ENCODE measurements around the gene PEX13. TPM values are rescaled to one million over a fixed set of nuclear protein-coding genes. Genes with fewer than 3 reads are reported as not detected.
A peak's percentile ranks its signal among the peaks of the same experiment; 100 is the strongest.
"Not testable (repeated sequence)": the region's sequence is repeated elsewhere in the genome, so short reads cannot be mapped to it uniquely, and the experiment has no call there.

Gene PEX13, protein sequence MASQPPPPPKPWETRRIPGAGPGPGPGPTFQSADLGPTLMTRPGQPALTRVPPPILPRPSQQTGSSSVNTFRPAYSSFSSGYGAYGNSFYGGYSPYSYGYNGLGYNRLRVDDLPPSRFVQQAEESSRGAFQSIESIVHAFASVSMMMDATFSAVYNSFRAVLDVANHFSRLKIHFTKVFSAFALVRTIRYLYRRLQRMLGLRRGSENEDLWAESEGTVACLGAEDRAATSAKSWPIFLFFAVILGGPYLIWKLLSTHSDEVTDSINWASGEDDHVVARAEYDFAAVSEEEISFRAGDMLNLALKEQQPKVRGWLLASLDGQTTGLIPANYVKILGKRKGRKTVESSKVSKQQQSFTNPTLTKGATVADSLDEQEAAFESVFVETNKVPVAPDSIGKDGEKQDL
- 10 to 100 TPM in 4 of 6 donors, 1 to 10 TPM in 2; 8.5 to 17.9 (median 10.6) TPM for polyA plus RNA-seq (ENCODE audit: low read depth in 6 of 6)

DNA sequence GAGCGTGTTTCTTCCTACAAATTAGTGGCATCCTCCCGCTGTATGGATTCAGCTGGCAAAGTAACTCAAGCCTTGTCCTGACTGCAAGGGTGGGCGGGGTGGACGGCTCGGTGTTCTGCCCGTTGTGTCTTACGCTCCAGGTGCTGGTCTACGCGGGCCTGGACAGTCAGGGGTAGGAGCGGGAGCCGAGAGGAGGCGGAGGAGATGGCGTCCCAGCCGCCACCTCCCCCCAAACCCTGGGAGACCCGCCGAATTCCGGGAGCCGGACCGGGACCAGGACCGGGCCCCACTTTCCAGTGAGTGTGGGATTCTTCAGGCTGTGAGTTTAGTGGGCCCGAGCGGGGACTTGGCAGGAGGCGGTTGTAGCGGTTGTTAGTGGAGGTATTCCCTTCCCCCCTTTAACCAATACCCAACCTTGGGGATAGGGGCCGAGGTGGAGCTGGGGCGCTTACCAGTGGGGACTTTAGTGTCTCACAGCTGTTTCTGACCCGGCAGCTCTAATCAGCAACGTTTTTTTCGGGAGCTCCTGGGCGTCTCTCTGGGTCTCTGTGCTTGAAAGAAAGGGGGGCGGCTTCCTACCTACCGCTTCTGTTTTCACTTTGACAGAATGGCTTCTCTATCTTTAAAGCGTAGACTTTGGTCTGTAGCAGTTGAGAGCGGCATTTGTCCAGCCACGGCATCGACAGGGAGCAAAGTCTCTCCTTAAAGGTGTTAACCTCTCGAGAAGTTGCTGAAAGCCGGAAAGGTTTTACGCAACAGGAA lies at the start of gene PEX13, which contains the start of gene PUS10:
Gene PEX13, plus strand, starts transcription at position 165 of the 762 bp plus-strand sequence. Its CDS starts 40 bp downstream, at position 205.
Gene PUS10, minus strand, starts transcription at position 700 of the 762 bp plus-strand sequence. CDS start 6,365 bp downstream, outside the sequence.
- H3K27me3 Mint-ChIP-seq = no peaks in the 10 kb centered on the region
- peak within 1 kb of the TSS; percentile 94 to 98 (median 96) for H3K27ac Mint-ChIP-seq
- DNase-seq (peak; percentile 66), ATAC-seq (ENCODE audit: low read depth in 2 of 2) (peak; percentile 80 to 82)
- H3K9me3 Mint-ChIP-seq = peaks cover 0 to 2% (median 0%) of the 10 kb centered on the region in 7 donors
- H3K36me3 Mint-ChIP-seq = peaks cover 0 to 7% of the 10 kb centered on the region in 2 donors
- H3K4me3 Mint-ChIP-seq = peak within 1 kb of the TSS; percentile 94 to 100 (median 99)
- peaks cover 10 to 38% (median 27%) of the 10 kb centered on the region in 3 donors for H3K4me1 Mint-ChIP-seq

DNA sequence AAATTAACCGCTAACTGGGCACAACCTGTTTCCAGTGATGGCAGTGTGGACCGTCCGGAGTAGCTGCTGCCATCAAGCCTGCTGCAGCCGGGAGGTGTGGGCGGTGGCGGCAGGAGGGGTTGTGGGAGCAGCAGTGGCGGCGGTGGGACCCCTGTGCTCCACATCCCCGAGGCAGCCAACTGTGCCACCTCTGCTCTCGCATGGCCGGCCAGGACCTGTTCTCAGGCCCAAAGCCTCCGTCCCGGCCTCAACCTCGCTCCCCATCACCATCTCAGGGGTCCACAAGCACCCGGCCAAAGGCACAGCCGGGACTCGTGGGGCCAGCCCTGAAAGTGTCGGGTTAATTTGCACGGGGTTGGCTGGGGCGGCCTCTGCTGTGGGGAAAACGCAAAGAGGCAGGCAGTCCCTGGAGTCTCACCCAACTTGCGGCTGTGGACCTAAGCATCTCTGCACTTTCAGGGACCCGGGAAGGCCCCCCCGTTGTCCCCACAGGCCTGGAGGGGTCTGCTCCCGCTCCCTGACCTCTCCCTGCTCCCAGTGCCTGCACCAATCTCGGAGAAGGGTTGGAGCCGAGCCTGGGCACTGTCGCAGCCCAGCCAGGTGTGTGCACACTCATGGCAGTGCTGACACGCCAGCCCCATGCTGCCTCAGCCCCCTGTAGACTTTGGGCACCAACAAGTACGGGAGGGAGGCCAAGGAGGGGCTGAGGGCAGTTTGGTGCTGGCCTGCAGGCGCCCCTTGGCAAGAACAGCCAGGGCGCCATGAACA lies 44.4 kb upstream of the PEX13 start:
- H3K36me3 Mint-ChIP-seq = no peaks in the 10 kb centered on the region
- peak overlapping the region in 4 of 6 donors; percentile 69 to 88 (median 85) for H3K27ac Mint-ChIP-seq
- H3K9me3 Mint-ChIP-seq = peaks cover 0 to 1% (median 0%) of the 10 kb centered on the region in 7 donors
- no peaks in the 10 kb centered on the region for H3K27me3 Mint-ChIP-seq
- H3K4me3 Mint-ChIP-seq = peak overlapping the region in 4 of 8 donors; percentile 23 to 63 (median 43)
- ATAC-seq (ENCODE audit: low read depth in 2 of 2) = no peak
- H3K4me1 Mint-ChIP-seq = peaks cover 20 to 61% (median 24%) of the 10 kb centered on the region in 3 donors
- no peak for DNase-seq

DNA sequence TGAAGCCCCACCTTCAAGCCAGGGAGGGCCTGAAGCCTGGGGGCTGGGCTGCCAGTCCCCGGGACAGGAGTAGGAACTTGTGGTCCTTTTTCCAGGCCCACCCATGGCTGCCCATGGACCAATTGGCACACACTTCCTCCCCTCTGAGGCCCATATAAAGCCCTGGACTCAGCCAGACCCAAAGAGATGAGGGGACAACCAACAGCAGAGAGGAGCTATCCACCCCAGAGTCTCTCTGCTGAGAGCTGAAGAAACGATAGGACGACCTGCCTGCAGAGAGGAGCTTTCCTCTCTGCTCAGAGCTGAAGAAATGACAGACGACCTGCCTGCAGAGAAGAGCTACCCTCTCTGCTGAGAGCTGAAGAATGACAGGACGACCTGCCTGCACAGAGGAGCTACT lies 43.8 kb upstream of the PEX13 start:
- Mint-ChIP-seq H3K9me3 (peaks cover 0 to 1% (median 0%) of the 10 kb centered on the region in 7 donors), H3K27me3 (no peaks in the 10 kb centered on the region), H3K36me3 (no peaks in the 10 kb centered on the region), H3K27ac (peak overlapping the region in 3 of 6 donors; percentile 3 to 74 (median 48)), H3K4me1 (peaks cover 21 to 59% (median 24%) of the 10 kb centered on the region in 3 donors), H3K4me3 (no peak overlapping the region)
- ATAC-seq (ENCODE audit: low read depth in 2 of 2) (no peak), DNase-seq (no peak)

DNA sequence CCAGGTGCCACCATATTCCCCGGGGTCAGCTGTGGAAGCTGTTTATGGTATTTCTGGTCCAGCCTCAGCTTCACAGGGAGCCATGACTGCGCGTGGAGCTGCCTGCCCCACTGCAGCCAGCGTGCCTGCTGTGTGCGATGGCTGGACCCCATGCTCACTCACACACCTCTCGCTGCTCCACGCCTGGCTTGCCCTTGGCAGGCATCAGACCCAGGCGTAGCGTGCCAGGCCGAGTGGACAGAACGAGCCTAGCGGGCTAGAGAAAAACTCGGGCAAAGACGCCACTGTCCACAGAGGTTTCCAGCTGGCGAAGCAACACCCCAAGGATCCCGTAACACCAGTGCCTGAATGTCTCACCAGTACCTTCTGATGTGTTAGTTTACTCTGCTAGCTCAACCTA lies 42.9 kb upstream of the PEX13 start:
- ATAC-seq (ENCODE audit: low read depth in 2 of 2) (no peak), DNase-seq (no peak)
- H3K27ac Mint-ChIP-seq = no peak overlapping the region
- H3K9me3 Mint-ChIP-seq = peaks cover 0 to 1% (median 0%) of the 10 kb centered on the region in 7 donors
- H3K36me3 Mint-ChIP-seq = no peaks in the 10 kb centered on the region
- peaks cover 24 to 62% (median 27%) of the 10 kb centered on the region in 3 donors for H3K4me1 Mint-ChIP-seq
- H3K4me3 Mint-ChIP-seq = no peak overlapping the region
- no peaks in the 10 kb centered on the region for H3K27me3 Mint-ChIP-seq

DNA sequence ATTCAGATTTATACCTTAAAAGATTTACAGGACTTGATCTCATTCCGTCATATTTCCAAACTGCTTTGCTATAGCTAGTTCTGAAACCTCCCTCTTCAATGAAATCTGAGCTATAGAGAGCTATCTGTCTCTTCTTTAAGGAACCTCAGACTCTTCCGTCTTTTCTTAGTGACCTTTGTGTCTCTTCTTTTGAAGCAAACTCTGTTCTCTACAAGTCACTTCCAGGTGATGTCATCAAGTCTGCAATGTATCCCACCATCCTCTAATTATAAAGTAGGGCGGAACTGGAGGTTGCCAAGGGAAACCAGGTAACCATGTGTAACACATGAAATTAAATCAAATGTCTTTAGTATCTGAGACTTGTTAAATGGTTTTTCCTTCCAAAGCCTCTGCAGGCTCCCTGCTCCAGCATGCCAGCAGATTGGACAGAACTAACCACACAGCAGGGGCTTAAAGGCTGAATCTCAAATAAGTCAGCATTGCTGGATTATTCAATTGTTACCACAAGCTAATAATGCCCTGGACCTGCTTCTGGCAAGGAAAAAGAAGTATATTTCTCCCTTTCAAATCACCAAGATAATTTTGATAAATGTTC lies 41.2 kb upstream of the PEX13 start:
- peaks cover 32 to 62% (median 33%) of the 10 kb centered on the region in 3 donors for H3K4me1 Mint-ChIP-seq
- H3K36me3 Mint-ChIP-seq = no peaks in the 10 kb centered on the region
- DNase-seq (no peak), ATAC-seq (ENCODE audit: low read depth in 2 of 2) (no peak)
- H3K27me3 Mint-ChIP-seq = no peaks in the 10 kb centered on the region
- peak overlapping the region in 4 of 6 donors; percentile 0 to 76 (median 52) for H3K27ac Mint-ChIP-seq
- peak overlapping the region in 1 of 8 donors; percentile 21 for H3K4me3 Mint-ChIP-seq
- H3K9me3 Mint-ChIP-seq = peaks cover 0 to 1% (median 0%) of the 10 kb centered on the region in 7 donors

DNA sequence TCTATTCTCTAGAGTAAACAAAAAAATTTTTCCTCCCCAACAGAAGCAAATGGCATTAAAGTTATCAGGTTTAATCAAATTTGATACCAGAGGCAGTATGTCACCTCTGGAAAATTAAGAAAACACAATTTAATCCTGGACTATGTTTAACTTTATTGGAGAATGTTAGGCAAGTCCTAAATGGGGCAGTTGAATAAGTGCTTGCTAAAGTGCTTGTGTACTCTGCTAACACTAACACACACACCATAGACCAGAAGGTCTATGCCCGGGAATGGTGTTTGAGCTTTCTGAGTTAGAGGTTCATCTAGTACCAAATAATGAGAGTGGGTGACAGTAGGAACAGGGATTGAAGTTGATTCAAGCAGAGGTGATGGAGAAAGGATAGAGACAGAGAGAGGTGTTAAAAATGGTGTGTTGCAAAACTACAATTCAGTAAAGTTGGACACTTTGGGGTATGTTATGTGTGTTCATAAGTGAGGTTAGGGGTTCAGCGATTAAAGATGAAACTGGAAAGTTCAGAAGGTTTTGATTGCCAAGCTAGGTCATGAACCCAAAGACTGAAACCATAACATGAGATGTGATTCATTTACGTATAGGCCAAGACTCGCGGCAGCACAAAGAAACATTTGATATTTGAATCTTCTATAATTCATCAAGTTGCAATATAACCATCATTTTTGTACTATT lies 40.5 kb upstream of the PEX13 start:
- H3K27ac Mint-ChIP-seq = no peak overlapping the region
- peaks cover 0 to 1% (median 0%) of the 10 kb centered on the region in 7 donors for H3K9me3 Mint-ChIP-seq
- H3K4me3 Mint-ChIP-seq = no peak overlapping the region
- H3K36me3 Mint-ChIP-seq = no peaks in the 10 kb centered on the region
- DNase-seq = no peak
- H3K27me3 Mint-ChIP-seq = no peaks in the 10 kb centered on the region
- H3K4me1 Mint-ChIP-seq = peaks cover 32 to 58% (median 33%) of the 10 kb centered on the region in 3 donors
- no peak for ATAC-seq (ENCODE audit: low read depth in 2 of 2)

DNA sequence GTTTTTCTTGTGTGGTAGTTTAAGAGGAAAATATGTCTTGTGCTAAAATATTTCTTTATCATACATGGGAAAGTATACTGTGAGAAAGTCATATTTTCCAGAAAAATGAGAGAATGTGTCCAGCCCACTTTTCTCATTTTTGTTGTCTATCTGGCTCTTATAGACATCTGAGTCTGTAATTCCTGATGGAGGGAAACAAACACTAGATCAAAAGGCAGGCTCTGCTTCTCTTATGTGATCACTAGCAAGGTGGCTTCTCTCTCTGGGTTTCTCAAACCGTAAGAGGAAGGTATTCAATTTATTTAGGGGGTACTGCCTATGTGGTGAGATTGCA lies 40.0 kb upstream of the PEX13 start:
- no peak for ATAC-seq (ENCODE audit: low read depth in 2 of 2)
- Mint-ChIP-seq H3K9me3 (no peaks in the 10 kb centered on the region), H3K4me3 (no peak overlapping the region), H3K36me3 (no peaks in the 10 kb centered on the region), H3K27me3 (no peaks in the 10 kb centered on the region), H3K27ac (no peak overlapping the region), H3K4me1 (peaks cover 30 to 53% (median 33%) of the 10 kb centered on the region in 3 donors)
- no peak for DNase-seq

DNA sequence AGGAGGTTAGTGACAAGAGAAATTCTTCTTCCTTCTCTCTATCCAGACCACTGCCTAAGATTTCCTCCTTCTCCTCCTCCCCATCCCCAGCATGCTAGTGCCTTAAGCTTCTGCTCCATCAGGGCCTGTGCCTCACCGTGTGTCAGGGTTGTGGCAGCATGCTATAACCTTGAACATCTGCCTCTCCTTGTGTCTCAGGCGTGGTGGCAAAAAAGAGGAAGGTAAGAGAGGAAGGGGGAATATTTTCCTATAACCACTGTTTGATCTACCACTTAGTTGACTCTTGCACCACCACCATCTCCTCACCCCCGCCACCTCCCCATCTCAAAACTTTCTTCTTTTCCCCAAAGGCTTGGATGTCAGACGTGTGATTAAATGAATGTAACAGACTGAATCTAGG lies 38.3 kb upstream of the PEX13 start:
- Mint-ChIP-seq H3K27me3 (no peaks in the 10 kb centered on the region), H3K36me3 (no peaks in the 10 kb centered on the region), H3K9me3 (no peaks in the 10 kb centered on the region), H3K4me1 (peaks cover 31 to 51% (median 33%) of the 10 kb centered on the region in 3 donors), H3K27ac (peak overlapping the region in 4 of 6 donors; percentile 2 to 77 (median 12)), H3K4me3 (peak overlapping the region in 4 of 8 donors; percentile 1 to 82 (median 28))
- peak; percentile 49 to 65 for ATAC-seq (ENCODE audit: low read depth in 2 of 2)
- no peak for DNase-seq

DNA sequence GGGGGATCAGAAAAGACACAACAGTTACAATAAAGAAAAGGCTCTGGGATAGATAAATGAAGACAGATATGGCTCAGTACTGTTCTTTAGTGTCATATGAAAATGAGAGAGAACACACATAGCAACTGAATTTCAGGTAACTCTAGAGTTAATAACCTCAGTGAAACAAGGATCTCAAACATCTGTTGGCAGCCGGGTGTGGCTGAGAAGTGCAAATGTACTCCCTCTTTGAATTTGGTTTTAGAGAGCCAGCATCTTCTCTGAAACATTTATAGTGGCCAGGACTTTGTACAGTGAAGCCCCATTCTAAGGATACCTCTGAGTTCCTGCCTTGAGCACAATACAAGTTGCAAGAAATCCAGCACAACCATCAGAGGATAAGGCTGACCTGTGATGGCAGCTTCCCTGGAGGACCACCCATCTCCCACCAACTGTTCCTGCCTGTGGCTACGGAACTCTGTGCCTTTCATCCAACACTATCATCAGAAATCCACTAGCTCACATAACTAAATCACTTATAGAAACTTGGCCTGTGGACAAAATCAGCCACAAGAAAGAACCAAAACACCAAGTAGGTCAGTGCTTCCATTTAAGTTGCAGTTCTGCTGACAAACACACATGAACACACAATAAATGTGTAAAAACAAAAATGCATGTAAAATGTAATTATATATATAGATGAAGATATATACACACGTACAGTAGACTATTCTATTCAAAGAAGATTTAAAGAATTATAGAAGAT lies 37.3 kb upstream of the PEX13 start:
- H3K27ac Mint-ChIP-seq = peak overlapping the region; percentile 6 to 77 (median 56)
- H3K4me3 Mint-ChIP-seq = peak overlapping the region in 2 of 8 donors; percentile 9 to 37
- ATAC-seq (ENCODE audit: low read depth in 2 of 2) = peak in 1 of 2 donors; percentile 14
- DNase-seq = no peak
- H3K4me1 Mint-ChIP-seq = peaks cover 23 to 47% (median 32%) of the 10 kb centered on the region in 3 donors
- no peaks in the 10 kb centered on the region for H3K27me3 Mint-ChIP-seq
- no peaks in the 10 kb centered on the region for H3K36me3 Mint-ChIP-seq
- H3K9me3 Mint-ChIP-seq = no peaks in the 10 kb centered on the region

DNA sequence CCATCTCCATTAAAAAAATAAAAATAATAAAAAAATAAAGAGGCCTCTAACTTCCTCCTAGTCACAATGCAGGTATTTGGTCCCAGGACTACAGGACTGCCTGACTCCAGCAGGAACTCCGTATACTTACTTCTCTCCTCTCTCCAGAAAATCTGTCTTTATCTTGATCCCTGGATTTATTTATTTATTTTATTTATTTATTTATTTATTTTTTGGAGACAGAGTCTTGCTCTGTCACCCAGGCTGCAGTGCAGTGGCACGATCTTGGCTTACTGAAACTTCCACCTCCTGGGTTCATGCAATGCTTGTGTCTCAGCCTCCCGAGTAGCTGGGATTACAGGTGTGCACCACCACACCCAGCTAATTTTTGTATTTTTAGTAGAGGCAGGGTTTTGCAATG lies 35.5 kb upstream of the PEX13 start:
- peaks cover 30 to 48% (median 35%) of the 10 kb centered on the region in 3 donors for H3K4me1 Mint-ChIP-seq
- not testable (repeated sequence) for H3K9me3 Mint-ChIP-seq; DNase-seq; H3K4me3 Mint-ChIP-seq; ATAC-seq (ENCODE audit: low read depth in 2 of 2); H3K27me3 Mint-ChIP-seq; H3K36me3 Mint-ChIP-seq; H3K27ac Mint-ChIP-seq

DNA sequence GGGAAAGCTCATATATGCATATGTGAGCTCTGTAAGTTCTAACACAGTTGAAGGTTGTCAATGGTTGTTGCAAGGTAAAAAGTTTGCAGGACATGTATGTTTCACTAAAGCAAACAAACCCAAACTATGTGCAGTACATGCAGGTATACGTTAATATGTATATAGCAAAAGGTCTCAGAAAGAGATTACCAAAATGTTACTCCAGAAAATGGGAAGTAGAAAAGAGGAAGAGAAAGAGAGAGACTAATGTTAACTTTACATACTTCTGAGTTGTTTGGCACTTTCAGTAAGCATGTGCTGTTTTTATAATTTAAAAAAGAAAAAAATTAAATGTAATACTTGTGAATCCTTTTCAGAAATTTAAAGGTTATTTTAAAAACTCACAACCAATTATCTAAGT lies 32.8 kb upstream of the PEX13 start:
- Mint-ChIP-seq H3K27me3 (no peaks in the 10 kb centered on the region), H3K9me3 (no peaks in the 10 kb centered on the region), H3K27ac (peak overlapping the region in 5 of 6 donors; percentile 16 to 92 (median 18)), H3K36me3 (no peaks in the 10 kb centered on the region), H3K4me3 (peak overlapping the region in 7 of 8 donors; percentile 13 to 75 (median 50)), H3K4me1 (peaks cover 26 to 43% (median 31%) of the 10 kb centered on the region in 3 donors)
- ATAC-seq (ENCODE audit: low read depth in 2 of 2) = peak; percentile 94 to 97
- peak; percentile 56 for DNase-seq

Measured in naive B cell (primary cell).